Duodenal mucosa (tissue), 2 donors: Measurements from ENCODE around the gene ST3GAL5.
"Not testable (repeated sequence)": the region's sequence is repeated elsewhere in the genome, so short reads cannot be mapped to it uniquely, and the experiment has no call there.

Experiments used
- H3K27ac ChIP-seq: one replicate; pipeline ENCODE4 v1.7.0; 2013; ENCODE audit warnings: low read depth, low read length
- H3K27me3 ChIP-seq, 2 donors: one replicate each; pipeline ENCODE4 v1.7.0; 2013; ENCODE audit warnings: low read length in 2 of 2, control low read depth in 1 of 2; ENCODE audit not compliant: insufficient read depth in 2 of 2, control insufficient read depth in 1 of 2
- H3K36me3 ChIP-seq, 2 donors: one replicate each; pipeline ENCODE4 v1.7.0; 2013; ENCODE audit warnings: low read length in 2 of 2, control low read depth in 1 of 2; ENCODE audit not compliant: insufficient read depth in 2 of 2, control insufficient read depth in 1 of 2
- H3K4me1 ChIP-seq, 2 donors: one replicate each; pipeline ENCODE4 v1.7.0; 2013; ENCODE audit warnings: low read length in 2 of 2, control low read depth in 1 of 2; ENCODE audit not compliant: insufficient read depth in 2 of 2, control insufficient read depth in 1 of 2
- H3K4me3 ChIP-seq, 2 donors: one replicate each; pipeline ENCODE4 v1.7.0; 2013; ENCODE audit warnings: low read length in 2 of 2, low read depth in 1 of 2
- H3K9ac ChIP-seq, 2 donors: one replicate each; pipeline ENCODE4 v1.7.0; 2013; ENCODE audit warnings: low read length in 2 of 2, low read depth in 1 of 2
- H3K9me3 ChIP-seq, 2 donors: one replicate each; pipeline ENCODE4 v1.7.0; 2013; ENCODE audit warnings: low read length in 2 of 2, control low read depth in 1 of 2; ENCODE audit not compliant: control insufficient read depth in 1 of 2

ST3GAL5 gene

GRCh38 chr2:85880716-85881328 lies 8.0 kb downstream of the ST3GAL5 start:
- not testable (repeated sequence) for H3K9me3 ChIP-seq, H3K27ac ChIP-seq, H3K9ac ChIP-seq, H3K27me3 ChIP-seq, H3K36me3 ChIP-seq, H3K4me3 ChIP-seq
- H3K4me1 ChIP-seq = peaks cover 0 to 15% of the 10 kb centered on the region in 2 donors

DNA sequence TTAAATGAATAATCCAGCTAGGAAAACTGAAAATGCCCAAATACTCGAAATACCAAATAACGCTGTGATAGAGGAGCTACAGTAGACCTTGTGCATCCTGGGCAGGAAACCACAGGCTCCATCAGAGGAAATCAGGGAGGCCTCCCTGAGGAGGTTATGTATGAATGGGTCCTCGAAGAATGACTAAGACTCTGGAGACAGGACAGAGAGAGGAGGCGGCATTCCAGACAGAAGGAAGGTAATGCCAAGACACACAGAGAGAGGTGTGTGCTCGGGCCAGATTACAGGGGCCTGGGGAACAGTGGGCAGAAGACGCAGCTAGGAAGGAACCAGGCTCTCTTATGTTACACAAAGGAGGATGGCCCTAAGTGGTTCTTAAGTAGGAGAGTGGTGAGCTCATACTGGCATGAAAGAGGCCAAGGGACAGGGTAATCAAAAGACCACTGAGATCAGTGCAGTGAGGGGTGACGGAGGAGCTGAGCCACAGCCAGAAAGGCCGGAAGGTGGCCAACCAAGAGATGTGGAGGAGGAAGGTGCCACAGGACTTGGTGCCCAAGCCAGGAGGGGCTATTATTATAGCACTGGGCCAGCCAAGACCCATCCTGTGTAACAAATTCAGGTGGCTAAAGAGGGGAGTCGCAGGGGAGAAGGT lies 9.9 kb downstream of the ST3GAL5 start:
- Histone ChIP-seq H3K27ac (no peak overlapping the region), H3K4me3 (no peak overlapping the region), H3K9me3 (no peaks in the 10 kb centered on the region), H3K36me3 (no peaks in the 10 kb centered on the region), H3K4me1 (peaks cover 0 to 6% of the 10 kb centered on the region in 2 donors), H3K9ac (no peak overlapping the region), H3K27me3 (no peaks in the 10 kb centered on the region)

GRCh38 chr2:85875350-85876050 lies 13.3 kb downstream of the ST3GAL5 start:
- Histone ChIP-seq H3K36me3 (no peaks in the 10 kb centered on the region), H3K9me3 (no peaks in the 10 kb centered on the region), H3K9ac (no peak overlapping the region), H3K27ac (no peak overlapping the region), H3K4me1 (peaks cover 0 to 6% of the 10 kb centered on the region in 2 donors), H3K4me3 (no peak overlapping the region), H3K27me3 (no peaks in the 10 kb centered on the region)

GRCh38 chr2:85873679-85874078 lies 15.1 kb downstream of the ST3GAL5 start:
- Histone ChIP-seq H3K4me3 (no peak overlapping the region), H3K9me3 (no peaks in the 10 kb centered on the region), H3K27ac (no peak overlapping the region), H3K9ac (no peak overlapping the region), H3K27me3 (no peaks in the 10 kb centered on the region), H3K36me3 (no peaks in the 10 kb centered on the region), H3K4me1 (no peaks in the 10 kb centered on the region)

DNA sequence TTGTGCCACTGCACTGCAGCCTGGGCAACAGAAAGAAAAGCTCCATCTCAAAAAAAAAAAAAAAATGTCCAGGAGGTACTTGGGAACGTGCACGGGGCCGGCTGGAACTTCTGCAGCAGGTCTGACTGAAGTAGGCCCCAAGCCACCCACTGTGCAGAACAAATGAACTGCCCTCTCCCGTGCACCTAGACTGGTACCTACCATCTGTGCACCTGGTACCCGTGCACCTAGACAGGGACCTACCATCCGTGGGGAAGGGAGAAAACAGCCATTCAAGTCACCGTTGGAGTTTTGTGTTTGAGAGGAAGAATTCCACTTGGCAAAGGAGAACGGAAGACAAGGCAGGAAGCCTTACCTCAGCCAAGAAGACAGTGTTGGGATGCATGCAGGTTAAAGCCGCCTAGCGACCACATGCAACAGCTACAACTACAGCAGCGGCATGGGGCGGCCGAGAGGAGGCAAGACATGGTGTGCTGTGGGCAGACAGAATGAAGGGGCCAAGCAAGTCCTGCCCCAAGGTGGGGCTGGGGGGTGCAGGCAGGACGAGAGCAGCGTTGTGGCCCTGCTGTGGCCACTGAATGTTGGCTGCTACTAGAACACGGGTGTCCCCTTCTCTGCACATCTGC lies 16.1 kb downstream of the ST3GAL5 start:
- no peak overlapping the region for H3K27ac ChIP-seq
- H3K9ac ChIP-seq = no peak overlapping the region
- H3K4me1 ChIP-seq = no peaks in the 10 kb centered on the region
- H3K9me3 ChIP-seq = no peaks in the 10 kb centered on the region
- H3K27me3 ChIP-seq = no peaks in the 10 kb centered on the region
- H3K4me3 ChIP-seq = no peak overlapping the region
- no peaks in the 10 kb centered on the region for H3K36me3 ChIP-seq

GRCh38 chr2:85871494-85872164 lies 17.2 kb downstream of the ST3GAL5 start:
- H3K4me3 ChIP-seq = no peak overlapping the region
- no peaks in the 10 kb centered on the region for H3K4me1 ChIP-seq
- no peaks in the 10 kb centered on the region for H3K9me3 ChIP-seq
- no peak overlapping the region for H3K27ac ChIP-seq
- H3K36me3 ChIP-seq = no peaks in the 10 kb centered on the region
- H3K9ac ChIP-seq = no peak overlapping the region
- H3K27me3 ChIP-seq = no peaks in the 10 kb centered on the region

DNA sequence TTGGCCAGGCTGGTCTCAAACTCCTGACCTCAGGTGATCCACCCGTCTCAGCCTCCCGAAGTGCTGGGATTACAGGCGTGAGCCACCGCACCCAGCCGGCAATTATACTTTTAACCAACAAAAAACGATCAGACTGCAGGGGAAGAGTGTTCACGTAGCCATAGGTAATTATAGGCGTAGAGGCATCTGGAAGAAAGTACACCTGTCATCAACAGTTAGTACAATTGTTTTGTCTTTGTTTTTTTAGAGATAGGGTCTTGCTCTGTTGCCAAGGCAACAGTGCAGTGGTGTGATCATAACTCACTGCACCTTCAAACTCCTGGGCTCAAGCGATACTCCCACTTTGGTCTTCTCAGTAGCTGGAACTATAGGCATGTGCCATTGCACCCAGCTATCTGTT lies 20.0 kb downstream of the ST3GAL5 start:
- no peaks in the 10 kb centered on the region for H3K36me3 ChIP-seq
- no peak overlapping the region for H3K9ac ChIP-seq
- peaks cover 7 to 9% of the 10 kb centered on the region in 2 donors for H3K4me1 ChIP-seq
- H3K27ac ChIP-seq = no peak overlapping the region
- H3K4me3 ChIP-seq = no peak overlapping the region
- H3K9me3 ChIP-seq = no peaks in the 10 kb centered on the region
- no peaks in the 10 kb centered on the region for H3K27me3 ChIP-seq

DNA sequence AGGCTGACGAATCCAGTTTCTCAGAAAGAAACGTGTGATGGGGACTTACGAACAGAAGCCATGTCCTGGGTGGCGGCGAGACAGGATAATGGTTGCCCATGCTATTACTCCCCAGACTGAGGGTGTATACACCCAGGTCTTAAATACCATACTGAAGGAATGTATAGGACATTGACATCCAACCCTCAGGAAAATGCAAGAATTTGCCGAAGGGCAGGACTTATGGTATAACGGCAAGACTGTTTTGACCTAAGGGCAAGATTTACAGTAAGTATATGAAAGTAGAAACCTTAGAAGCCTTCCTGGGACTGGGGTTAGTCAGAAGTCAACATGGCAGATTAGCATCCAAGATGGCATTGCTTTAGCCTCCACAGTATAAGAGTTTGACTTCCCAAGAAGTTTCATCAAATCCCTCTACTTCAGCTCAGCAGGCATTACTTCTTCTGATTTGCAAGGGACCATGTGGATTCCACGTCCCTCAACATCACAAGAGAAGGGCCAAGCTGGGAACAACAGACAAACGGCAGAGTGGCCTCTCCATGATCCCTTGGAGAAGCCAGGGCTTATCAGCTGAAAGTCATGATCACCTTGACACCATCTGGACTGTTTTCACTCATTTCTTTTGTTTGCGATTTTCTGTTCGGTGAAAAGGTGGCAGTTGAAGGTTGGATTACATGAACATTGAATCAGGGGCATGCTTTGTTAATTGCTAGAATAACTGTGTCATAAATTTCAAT lies 21.1 kb downstream of the ST3GAL5 start:
- H3K36me3 ChIP-seq = no peaks in the 10 kb centered on the region
- no peak overlapping the region for H3K27ac ChIP-seq
- no peaks in the 10 kb centered on the region for H3K27me3 ChIP-seq
- peaks cover 7 to 9% of the 10 kb centered on the region in 2 donors for H3K4me1 ChIP-seq
- no peak overlapping the region for H3K4me3 ChIP-seq
- no peak overlapping the region for H3K9ac ChIP-seq
- no peaks in the 10 kb centered on the region for H3K9me3 ChIP-seq

- Histone ChIP-seq H3K4me3 (no peak overlapping the region), H3K36me3 (no peaks in the 10 kb centered on the region), H3K27me3 (no peaks in the 10 kb centered on the region), H3K9me3 (no peaks in the 10 kb centered on the region), H3K27ac (no peak overlapping the region), H3K4me1 (peaks cover 7 to 9% of the 10 kb centered on the region in 2 donors), H3K9ac (no peak overlapping the region)
Measured at GRCh38 chr2:85867121-85867520, 21.7 kb downstream of the ST3GAL5 start.
